Measurements from ENCODE around the gene TMEM98. TPM values are rescaled to one million over a fixed set of nuclear protein-coding genes. Genes with fewer than 3 reads are reported as not detected.

TMEM98 gene
- total and polyA plus RNA-seq, 2 of the 8 experiments (the other 6 are each of a cell fraction or from before 2014, with no cell fraction given) = 86.1 to 232 TPM

GRCh38 chr17:32988481-32989101 is 60.6 kb downstream of the TMEM98 start:
- Histone ChIP-seq H4K20me1 (replicated peaks in 1 of 2; ENCODE audit: control insufficient read depth in 1 of 2, insufficient read depth in 2 of 2, low read length in 2 of 2) (peaks cover 0 to 2% of the 10 kb centered on the region in 2 experiments), H3K4me3 (ENCODE audit: extremely low read depth in 1 of 4, insufficient read depth in 2 of 4, low read depth in 3 of 4, low read length in 4 of 4) (no peak overlapping the region), H2BK12ac (ENCODE audit: low read depth, low read length) (no peak overlapping the region), H2AK5ac (ENCODE audit: low read depth, low read length) (no peak overlapping the region), H3K56ac (replicated peaks; ENCODE audit: insufficient read length, low read depth, low read length) (no peak overlapping the region), H3K9ac (replicated peaks in 1 of 4; ENCODE audit: extremely low read depth in 1 of 4, low read depth in 3 of 4, low read length in 3 of 4) (no peak overlapping the region), H3K79me2 (ENCODE audit: control insufficient read depth in 1 of 2, insufficient read depth in 2 of 2, low read length in 2 of 2) (no peaks in the 10 kb centered on the region), H4K91ac (replicated peaks; ENCODE audit: insufficient read length, low read length) (no peak overlapping the region), H4K5ac (ENCODE audit: insufficient read length, low read depth, low read length) (no peak overlapping the region), H2BK5ac (ENCODE audit: low read depth, low read length) (no peak overlapping the region), H3K23ac (ENCODE audit: insufficient read length) (no peak overlapping the region), H3K27me3 (replicated peaks in 1 of 4; ENCODE audit: control insufficient read depth in 3 of 4, extremely low read depth in 1 of 4, insufficient read depth in 3 of 4, low read length in 3 of 4) (no peaks in the 10 kb centered on the region), H3K79me1 (ENCODE audit: low read depth, low read length) (no peaks in the 10 kb centered on the region), H2AFZ (ENCODE audit: low read length) (no peak overlapping the region), H4K8ac (ENCODE audit: extremely low read depth, insufficient read depth, low read length) (no peak overlapping the region), H3K9me3 (ENCODE audit: insufficient read depth in 2 of 2, low read depth in 1 of 2, low read length in 1 of 2) (peaks cover 4 to 10% of the 10 kb centered on the region in 2 experiments; a peak in 2 of 4 replicates), H3K36me3 (ENCODE audit: control insufficient read depth in 2 of 4, insufficient read depth in 4 of 4, low read length in 3 of 4) (no peaks in the 10 kb centered on the region), H3K4me2 (ENCODE audit: insufficient read depth in 1 of 2, low read depth in 2 of 2, low read length in 2 of 2) (no peak overlapping the region), H3K4ac (replicated peaks; ENCODE audit: insufficient read length, low read depth, low read length) (no peak overlapping the region), H2BK15ac (ENCODE audit: low read length) (no peak overlapping the region), H3K4me1 (replicated peaks in 1 of 4; ENCODE audit: control insufficient read depth in 3 of 4, insufficient read depth in 4 of 4, low read length in 3 of 4) (no peaks in the 10 kb centered on the region), H3K14ac (ENCODE audit: insufficient read length) (no peak overlapping the region), H3K18ac (ENCODE audit: extremely low read depth, low read length) (no peak overlapping the region), H2BK120ac (replicated peaks; ENCODE audit: low read depth, low read length) (no peak overlapping the region), H3K23me2 (ENCODE audit: low read depth, low read length) (no peaks in the 10 kb centered on the region; the same call in 1 of the 2 replicates), H3K27ac (ENCODE audit: low read depth, low read length) (no peak overlapping the region), H2BK20ac (ENCODE audit: low read length) (no peak overlapping the region)
- WGBS, 2 experiments (ENCODE audit: extremely low coverage in 1 of 2, insufficient coverage in 1 of 2, insufficient read length in 1 of 2, insufficient replicate concordance in 2 of 2, low coverage in 1 of 2, low lambda C conversion rate in 2 of 2, missing lambda C conversion rate in 1 of 2) = 69% methylated on average over 3 of the region's 3 CpGs; no CpG with 5 or more reads in 1 of the 2 experiments
- POLR2A ChIA-PET (ENCODE audit: partially characterized antibody) = no interaction called here
- CTCF ChIA-PET (ENCODE audit: partially characterized antibody) = interaction anchor here (1.0 kb wide), 1 partner anchor 9 kb away, joined by 3 read pairs; no protein-coding TSS in a partner anchor
- TF ChIP-seq KDM5A (IDR thresholded peaks at IDR 0.05; ENCODE audit: low read length) = no peak
- no peak for TF ChIP-seq MAFK (IDR thresholded peaks at IDR 0.05; ENCODE audit: low read depth, low read length)
- no peak for TF ChIP-seq ATF2 (IDR thresholded peaks at IDR 0.05; ENCODE audit: low read length)
- TF ChIP-seq YY1 (IDR thresholded peaks at IDR 0.05; ENCODE audit: low read depth, low read length) = no peak
- no peak for TF ChIP-seq RNF2 (IDR thresholded peaks at IDR 0.05; ENCODE audit: borderline replicate concordance, low read depth, low read length, missing control alignments, poor library complexity, severe bottlenecking)
- TF ChIP-seq SRF (IDR thresholded peaks at IDR 0.05; ENCODE audit: low read depth, low read length) = no peak
- no peak for TF ChIP-seq CBX8 (IDR thresholded peaks at IDR 0.05; ENCODE audit: borderline replicate concordance, low read depth, low read length)
- TF ChIP-seq SIRT6 (IDR thresholded peaks at IDR 0.05; ENCODE audit: low read length) = no peak
- TF ChIP-seq SP2 (IDR thresholded peaks at IDR 0.05; ENCODE audit: low read length) = no peak
- FAIRE-seq (no peak), DNase-seq (ENCODE audit: low read depth in 1 of 2, low spot score in 2 of 2) (no peak)
